HG02763 (cell line): ENCODE results near the gene L3HYPDH.
"Not testable (repeated sequence)": the region's sequence is repeated elsewhere in the genome, so short reads cannot be mapped to it uniquely, and the experiment has no call there.

ENCODE experiments used
- ATAC-seq: cut with Tn5 transposase; IDR thresholded peaks from one replicate; pipeline ENCODE4 v1.9.1; 2021; ENCODE audit warnings: mild to moderate bottlenecking, moderate library complexity; ENCODE audit not compliant: unreplicated experiment

Gene L3HYPDH

GRCh38 chr14:59480166-59480565, 4.0 kb downstream of the L3HYPDH start:
- ATAC-seq, result no peak

- no peak for ATAC-seq
Observed at GRCh38 chr14:59478540-59478939, 5.7 kb downstream of the L3HYPDH start.

- ATAC-seq, result no peak
Observed at GRCh38 chr14:59475709-59476108, 8.5 kb downstream of the L3HYPDH start.

- no peak for ATAC-seq
Observed at GRCh38 chr14:59474172-59474571, 10.0 kb downstream of the L3HYPDH start.

GRCh38 chr14:59465316-59466135, 18.7 kb downstream of the L3HYPDH start, which contains the start of gene GPR135:
GPR135 (minus strand) TSS chr14:59465380; CDS start chr14:59465226, 154 bp downstream.
- no peak for ATAC-seq

GRCh38 chr14:59464486-59465315, 19.5 kb downstream of the L3HYPDH start:
- ATAC-seq, result peak; percentile 76

GRCh38 chr14:59463787-59464485, 20.3 kb downstream of the L3HYPDH start:
- ATAC-seq, result peak; percentile 2

- ATAC-seq, result no peak
Observed at GRCh38 chr14:59461891-59462290, 22.3 kb downstream of the L3HYPDH start.

- ATAC-seq, result no peak
Observed at GRCh38 chr14:59460378-59460777, 23.8 kb downstream of the L3HYPDH start.

- ATAC-seq, result no peak
Observed at GRCh38 chr14:59458486-59458885, 25.7 kb downstream of the L3HYPDH start.

- ATAC-seq, result no peak
Observed at GRCh38 chr14:59455411-59455810, 28.8 kb downstream of the L3HYPDH start.

- no peak for ATAC-seq
Observed at GRCh38 chr14:59454139-59454538, 30.1 kb downstream of the L3HYPDH start.

GRCh38 chr14:59451849-59452248, 32.4 kb downstream of the L3HYPDH start:
- ATAC-seq, result no peak

- no peak for ATAC-seq
Observed at GRCh38 chr14:59450716-59451115, 33.5 kb downstream of the L3HYPDH start.

GRCh38 chr14:59448673-59449072, 35.5 kb downstream of the L3HYPDH start:
- ATAC-seq, result not testable (repeated sequence)

GRCh38 chr14:59439256-59439965, 44.8 kb downstream of the L3HYPDH start:
- no peak for ATAC-seq

- ATAC-seq, result no peak
Observed at GRCh38 chr14:59438195-59438647, 46.0 kb downstream of the L3HYPDH start.

- no peak for ATAC-seq
Observed at GRCh38 chr14:59435987-59436386, 48.2 kb downstream of the L3HYPDH start.

- no peak for ATAC-seq
Observed at GRCh38 chr14:59435101-59435500, 49.1 kb downstream of the L3HYPDH start.

GRCh38 chr14:59429790-59430189, 54.4 kb downstream of the L3HYPDH start:
- no peak for ATAC-seq
